GM12878 (cell line): Measurements from ENCODE around the gene ITGA6. TPM values are rescaled to one million over a fixed set of nuclear protein-coding genes. Genes with fewer than 3 reads are reported as not detected.

Experiments used
- ATAC-seq: fragments of 200-7000 bp; cut with Tn5 transposase; 3 replicates; pipeline ENCODE4 v1.9.1; 2020; ENCODE audit warnings: mild to moderate bottlenecking, moderate library complexity
- BruUV-seq: library from RNA; stranded (reverse); fragments of 400-500 nt; replicated peaks from 2 replicates; lab custom pipeline; 2021; lab: Mats Ljungman, UMichigan
- CTCF ChIA-PET: fragments of 300-600 bp; sonication (Branson Sonifier 250); formaldehyde crosslinking; extraction: SDS; loops from one replicate; lab custom pipeline; 2021; ENCODE audit warnings: inconsistent platforms; lab: Yijun Ruan, JAX
- POLR2A ChIA-PET: fragments of 350-600 bp; formaldehyde crosslinking; extraction: SDS; loops from one replicate; lab custom pipeline; 2021; ENCODE audit warnings: inconsistent platforms; lab: Charles Lee
- RAD21 ChIA-PET: fragments of 300-600 bp; sonication (Branson Sonifier 250); formaldehyde crosslinking; loops from one replicate; lab custom pipeline; 2023; ENCODE audit warnings: antibody characterized with exemption; ENCODE audit not compliant: unreplicated experiment; lab: Charles Lee
- SMC1A ChIA-PET: fragments of 300-600 bp; sonication (Branson Sonifier 250); formaldehyde crosslinking; loops from one replicate; lab custom pipeline; 2023; ENCODE audit not compliant: unreplicated experiment, uncharacterized antibody; lab: Charles Lee
- DNase-seq: peaks from one replicate; pipeline ENCODE4 v3.0.0-alpha.2; 2011; ENCODE audit warnings: low read depth, low spot score
- FAIRE-seq: peaks from 3 replicates; lab custom pipeline; 2011; peaks lifted over from hg19 to GRCh38; lab: Jason Lieb, UNC
- H2AFZ ChIP-seq: 2 replicates; pipeline ENCODE4 v1.6.0; 2011; ENCODE audit warnings: low read depth, low read length, control low read depth; ENCODE audit not compliant: control insufficient read depth
- H3K27ac ChIP-seq: 2 replicates; pipeline ENCODE4 v1.5.1; 2011; ENCODE audit warnings: control low read depth; ENCODE audit not compliant: control insufficient read depth, insufficient read depth
- H3K27me3 ChIP-seq, 2 experiments: replicated peaks in 1 of 2; 2 replicates each; pipeline versions ENCODE4 v1.6.0 to v1.6.1; 2011; ENCODE audit warnings: low read length in 1 of 2; ENCODE audit not compliant: control insufficient read depth in 2 of 2, insufficient read depth in 2 of 2
- H3K36me3 ChIP-seq, 2 experiments: 2 replicates each; pipeline ENCODE4 v1.5.1; 2011; ENCODE audit warnings: low read length in 1 of 2; ENCODE audit not compliant: control insufficient read depth in 2 of 2, insufficient read depth in 2 of 2
- H3K4me1 ChIP-seq: 2 replicates; pipeline ENCODE4 v1.6.1; 2011; ENCODE audit warnings: mild to moderate bottlenecking, low read length, moderate library complexity, mixed read lengths; ENCODE audit not compliant: control insufficient read depth, insufficient read depth
- H3K4me2 ChIP-seq: 2 replicates; pipeline ENCODE4 v1.6.0; 2011; ENCODE audit warnings: control low read depth; ENCODE audit not compliant: control insufficient read depth, insufficient read depth
- H3K4me3 ChIP-seq: fragments of 200-600 bp; sonication (generic); 2 replicates; pipeline ENCODE4 v1.5.1; 2016
- H3K79me2 ChIP-seq: 2 replicates; pipeline ENCODE4 v1.6.0; 2011; ENCODE audit warnings: low read length; ENCODE audit not compliant: control insufficient read depth, insufficient read depth
- H3K9ac ChIP-seq: 2 replicates; pipeline ENCODE4 v1.8.0; 2011; ENCODE audit warnings: low read length, control low read depth, mixed read lengths; ENCODE audit not compliant: control insufficient read depth, insufficient read depth
- H3K9me3 ChIP-seq: replicated peaks from 3 replicates; pipeline ENCODE4 v1.5.1; 2011; ENCODE audit warnings: mild to moderate bottlenecking, low read length; ENCODE audit not compliant: control insufficient read depth, insufficient read depth
- H4K20me1 ChIP-seq: 2 replicates; pipeline ENCODE4 v1.6.0; 2011; ENCODE audit not compliant: control insufficient read depth, insufficient read depth
- E2F8 ChIP-seq: fragments of 450-650 bp; IDR thresholded peaks from 2 replicates; pipeline ENCODE4 v1.6.1; 2018; ENCODE audit warnings: mild to moderate bottlenecking, low read depth, moderate library complexity; ENCODE audit not compliant: partially characterized antibody
- GABPA ChIP-seq: IDR thresholded peaks from 2 replicates; pipeline ENCODE4 v1.6.1; 2014; ENCODE audit warnings: antibody characterized with exemption, low read depth, mild to moderate bottlenecking, inconsistent platforms
- LARP7 ChIP-seq: fragments of 450-650 bp; IDR thresholded peaks from 2 replicates; pipeline ENCODE4 v1.6.1; 2017; ENCODE audit warnings: mild to moderate bottlenecking
- MXI1 ChIP-seq: fragments of 150-350 bp; IDR thresholded peaks from 2 replicates; pipeline ENCODE4 v1.6.1; 2011; ENCODE audit warnings: low read depth, mild to moderate bottlenecking, inconsistent platforms, low read length, improper control_type of control experiment
- NFYB ChIP-seq: IDR thresholded peaks from 2 replicates; pipeline ENCODE4 v1.6.1; 2011; ENCODE audit warnings: low read depth, mild to moderate bottlenecking, low read length, improper control_type of control experiment, moderate library complexity; ENCODE audit not compliant: insufficient read depth
- PKNOX1 ChIP-seq: fragments of 450-650 bp; IDR thresholded peaks from 2 replicates; pipeline ENCODE4 v1.6.1; 2016; ENCODE audit warnings: mild to moderate bottlenecking
- POLR2A ChIP-seq: IDR thresholded peaks from 2 replicates; pipeline ENCODE4 v1.6.1; 2011; ENCODE audit warnings: low read depth, mild to moderate bottlenecking, low read length
- SIX5 ChIP-seq: IDR thresholded peaks from 2 replicates; pipeline ENCODE4 v1.6.1; 2011; ENCODE audit warnings: mild to moderate bottlenecking, low read depth, low read length, moderate library complexity; ENCODE audit not compliant: severe bottlenecking
- SP1 ChIP-seq: IDR thresholded peaks from one replicate; pipeline ENCODE4 v1.6.1; 2011; ENCODE audit warnings: low read depth, low read length
- STAT3 ChIP-seq: IDR thresholded peaks from 2 replicates; pipeline ENCODE4 v1.6.1; 2011; ENCODE audit warnings: low read depth, low read length, improper control_type of control experiment
- ZNF217 ChIP-seq: fragments of 450-650 bp; IDR thresholded peaks from 2 replicates; pipeline ENCODE4 v1.6.1; 2017; ENCODE audit warnings: antibody characterized with exemption, mild to moderate bottlenecking
- ZSCAN29 ChIP-seq: fragments of 450-650 bp; IDR thresholded peaks from 2 replicates; pipeline ENCODE4 v1.6.1; 2017; ENCODE audit warnings: mild to moderate bottlenecking, moderate library complexity
- WGBS: methylation state at CpG from one replicate; pipeline ENCODE4 v1.1.6; 2016; ENCODE audit warnings: low lambda C conversion rate; ENCODE audit not compliant: insufficient replicate concordance, insufficient coverage; ENCODE audit errors: missing lambda C conversion rate; 5-methylcytosine and 5-hydroxymethylcytosine counted together
- in situ Hi-C: fragments of 300-500 bp; cut with MboI; formaldehyde crosslinking; loops from 9 replicates; pipeline ENCODE4 v1.14.3; 2018; ENCODE audit warnings: mixed read lengths
- intact Hi-C: fragments of 100-400 bp; cut with micrococcal nuclease; formaldehyde crosslinking; loops from one replicate; pipeline ENCODE4 v1.14.2; 2022; ENCODE audit not compliant: unreplicated experiment
- polyA plus RNA-seq, 11 experiments: library from polyadenylated mRNA; depleted of rRNA in 4 of 11; unstranded in 6 of 11; stranded (reverse) in 5 of 11; fragments of >200 nt; fragmentation: Nextera tagmentation in 4 of 11; fragmentation: Illumina TruSeq in 1 of 11; extraction: Ambion mirVana in 4 of 11; extraction: Trizol in 1 of 11; gene quantifications; 1 replicate in 1 of 11; 2 replicates in 10 of 11; pipeline versions ENCODE4 v1.2.1 to v1.2.3, GENCODE V29; 2011 to 2016; ENCODE audit warnings: inconsistent platforms in 2 of 11, missing spikeins in 2 of 11, low read depth in 1 of 11
- total RNA-seq, 4 experiments: library from RNA; depleted of rRNA in 3 of 4; stranded (reverse); fragments of >200 nt in 3 of 4; fragmentation: Illumina TruSeq in 1 of 4; extraction: Trizol in 1 of 4; gene quantifications; 2 replicates each; pipeline versions ENCODE4 v1.2.1 to v1.2.3, GENCODE V29; 2013 to 2021

ITGA6 gene
- total and polyA plus RNA-seq, 10 of the 15 experiments (the other 5 are each of a cell fraction or from before 2014, with no cell fraction given), result 0.01 to 0.36 (median 0.14) TPM; not detected in 2

- WGBS, result 30% methylated on average over 1 of the region's 1 CpG
- H2AFZ ChIP-seq, result no peak overlapping the region
- no peak for TF ChIP-seq MXI1
- no peak for TF ChIP-seq ZNF217
- no peak for TF ChIP-seq GABPA
- no peak for TF ChIP-seq ZSCAN29
- no peak for TF ChIP-seq LARP7
- TF ChIP-seq SIX5, result no peak
- TF ChIP-seq PKNOX1, result no peak
- no peak for TF ChIP-seq STAT3
- TF ChIP-seq NFYB, result no peak
- no peak for TF ChIP-seq E2F8
- no peak for TF ChIP-seq SP1
- no peak for TF ChIP-seq POLR2A
- TF ChIP-seq, all 136 proteins: peak for 0
- H3K9ac ChIP-seq, result no peak overlapping the region
- no peaks in the 10 kb centered on the region for H3K4me1 ChIP-seq
- ChIA-PET POLR2A (no interaction called here), SMC1A (interaction anchor here (1.4 kb wide), 1 partner anchor 13 kb away, joined by 3 read pairs; no protein-coding TSS in a partner anchor), CTCF (no interaction called here), RAD21 (no interaction called here)
- FAIRE-seq (no peak), DNase-seq (no peak), ATAC-seq (no peak)
- no peaks in the 10 kb centered on the region for H3K9me3 ChIP-seq
- H3K4me3 ChIP-seq, result no peak overlapping the region
- no peak overlapping the region for H3K27ac ChIP-seq
- no peaks in the 10 kb centered on the region for H3K79me2 ChIP-seq
- H4K20me1 ChIP-seq, result no peaks in the 10 kb centered on the region
- no TSS peak for BruUV-seq
- H3K27me3 ChIP-seq, result no peaks in the 10 kb centered on the region
- intact Hi-C loops (no loop called here), in situ Hi-C loops (no loop called here)
- no peak overlapping the region for H3K4me2 ChIP-seq
- no peaks in the 10 kb centered on the region for H3K36me3 ChIP-seq
Observed at GRCh38 chr2:172416447-172417058, 10.8 kb upstream of the ITGA6 start.
